HG02588 (cell line): ENCODE data around the gene ZNF24.
A peak's percentile ranks its signal among the peaks of the same experiment; 100 is the strongest.

Experiments
- ATAC-seq: cut with Tn5 transposase; IDR thresholded peaks from one replicate; pipeline ENCODE4 v1.9.1; 2021; ENCODE audit warnings: mild to moderate bottlenecking, moderate library complexity; ENCODE audit not compliant: unreplicated experiment

Gene ZNF24

DNA sequence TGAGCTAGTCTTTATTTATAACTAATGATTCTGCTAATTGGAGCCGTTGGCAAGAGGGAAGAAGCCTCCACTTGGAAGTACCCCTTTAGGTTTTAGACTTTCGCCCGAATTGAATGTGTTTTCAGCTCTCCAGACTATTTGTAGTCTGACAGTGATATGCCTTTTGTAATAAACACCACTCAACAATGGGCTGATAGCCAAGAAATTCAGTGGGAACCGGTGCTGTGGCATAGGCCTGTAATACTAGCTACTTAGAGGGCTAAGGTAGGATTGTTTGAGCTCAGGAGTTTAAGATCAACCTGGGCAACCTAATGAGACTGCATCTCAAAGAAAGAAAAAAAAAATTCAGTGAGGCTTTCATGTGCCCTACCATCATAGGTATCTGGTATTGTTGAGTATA is 40.6 kb downstream of the ZNF24 start:
- ATAC-seq, result no peak

DNA sequence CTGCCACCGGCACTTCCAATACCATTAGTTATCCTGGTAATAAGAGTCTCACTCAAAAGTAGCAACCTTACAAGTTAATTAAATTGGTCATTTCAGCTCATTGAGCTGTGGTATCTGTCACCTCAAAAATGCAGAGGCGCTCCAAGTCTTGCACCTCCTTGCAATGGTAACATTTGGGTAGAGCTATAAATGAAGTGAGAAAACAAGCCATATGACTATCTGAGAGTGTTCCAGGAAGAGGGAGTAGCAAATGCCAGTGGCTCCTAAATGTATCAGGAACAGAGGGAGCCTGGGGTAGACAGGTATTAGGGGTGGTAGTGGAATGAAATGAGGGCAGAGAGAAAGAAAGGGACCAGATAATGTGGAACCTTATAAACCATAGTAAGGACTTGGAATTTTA is 48.2 kb downstream of the ZNF24 start:
- no peak for ATAC-seq

DNA sequence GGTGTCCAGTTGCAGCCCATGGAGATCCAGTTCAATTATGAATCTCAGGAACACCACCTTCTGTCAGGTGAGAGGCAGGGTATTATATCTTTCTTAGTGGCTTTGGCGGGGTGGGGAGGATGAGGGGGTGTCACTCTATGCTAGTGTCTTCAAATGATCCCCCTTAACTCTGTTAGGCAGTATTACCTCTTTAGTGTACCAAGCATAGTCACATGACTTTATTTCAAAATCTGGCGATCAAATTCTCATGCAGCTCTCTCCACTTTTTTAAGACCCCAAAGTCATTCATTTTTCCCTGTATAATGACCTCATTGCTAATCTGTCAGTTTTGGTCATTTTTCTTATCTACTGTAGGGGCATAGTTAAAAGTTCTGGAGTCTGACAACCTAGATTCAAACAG is 53.1 kb downstream of the ZNF24 start:
- no peak for ATAC-seq

DNA sequence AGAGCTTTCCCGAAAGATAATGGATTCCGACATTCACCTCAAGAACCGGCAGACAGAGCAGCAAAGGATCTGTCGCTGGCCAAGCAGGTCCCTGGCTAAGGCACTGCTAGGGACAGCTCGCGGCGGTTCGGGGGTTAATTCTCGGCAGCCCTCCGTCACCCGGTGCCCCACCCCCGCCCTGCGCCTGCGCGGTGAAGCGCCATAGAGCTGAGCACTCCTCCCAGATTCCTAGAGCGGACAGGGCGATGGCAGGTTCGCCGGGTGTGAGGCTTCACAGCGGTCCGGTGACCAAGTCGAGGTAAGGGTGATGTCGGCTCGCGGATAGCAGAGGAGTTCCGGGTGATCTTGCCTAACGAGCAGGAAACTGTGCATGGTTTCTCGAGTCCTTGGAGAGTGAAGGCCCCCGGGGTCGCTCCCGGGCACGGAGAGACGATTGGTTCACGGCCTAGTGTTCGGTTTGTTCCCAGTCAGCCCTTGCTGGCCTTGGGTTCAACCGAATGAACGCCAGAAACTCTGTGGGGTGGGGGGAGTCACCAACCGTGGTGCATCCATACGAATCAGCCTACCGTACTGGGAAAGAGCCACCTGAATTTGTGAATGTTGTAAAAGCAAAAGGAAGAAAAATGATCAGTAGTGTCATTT is 54.0 kb downstream of the ZNF24 start, which contains the start of gene ZSCAN30:
TSS of gene ZSCAN30 (minus strand) at position 136 of the 642 bp plus-strand sequence. CDS start 25,877 bp downstream, outside the sequence.
- ATAC-seq, result peak; percentile 93

DNA sequence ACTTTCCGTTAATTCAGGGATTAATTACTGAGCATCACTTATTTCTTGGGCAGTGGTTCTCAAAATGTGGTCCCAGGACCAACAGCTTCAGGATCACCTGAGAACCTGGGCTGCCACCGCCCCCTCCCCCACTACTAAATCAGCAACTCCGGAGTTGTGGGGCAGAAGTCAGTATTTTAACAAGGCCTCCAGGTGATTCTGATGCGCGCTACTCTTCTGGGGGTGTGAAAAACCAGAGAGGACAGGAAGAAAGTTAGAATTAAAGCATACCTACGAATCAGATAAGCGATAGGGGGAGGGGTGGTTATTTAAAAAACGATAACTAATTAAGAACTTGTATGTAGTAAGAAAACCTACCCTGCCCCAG is 54.5 kb downstream of the ZNF24 start:
- ATAC-seq, result peak; percentile 30

DNA sequence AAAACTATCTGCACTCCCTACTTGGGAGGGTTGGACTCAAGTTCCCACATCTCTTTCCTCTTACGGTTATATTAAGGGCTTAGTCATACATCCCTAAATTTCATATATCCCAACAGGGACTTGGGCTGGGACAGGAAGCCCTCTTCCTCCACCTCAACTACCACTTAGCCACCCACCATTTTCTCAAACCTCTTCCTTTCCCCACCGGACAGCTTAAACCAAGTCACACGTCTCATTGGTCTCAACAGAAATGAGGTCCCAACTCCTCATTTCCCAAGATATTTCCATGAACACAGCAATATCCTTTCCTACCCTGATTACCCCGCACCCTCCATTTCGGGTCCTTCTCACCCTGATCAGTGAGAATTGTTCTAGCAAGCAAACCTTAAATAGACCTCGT is 54.9 kb downstream of the ZNF24 start:
- ATAC-seq, result no peak

DNA sequence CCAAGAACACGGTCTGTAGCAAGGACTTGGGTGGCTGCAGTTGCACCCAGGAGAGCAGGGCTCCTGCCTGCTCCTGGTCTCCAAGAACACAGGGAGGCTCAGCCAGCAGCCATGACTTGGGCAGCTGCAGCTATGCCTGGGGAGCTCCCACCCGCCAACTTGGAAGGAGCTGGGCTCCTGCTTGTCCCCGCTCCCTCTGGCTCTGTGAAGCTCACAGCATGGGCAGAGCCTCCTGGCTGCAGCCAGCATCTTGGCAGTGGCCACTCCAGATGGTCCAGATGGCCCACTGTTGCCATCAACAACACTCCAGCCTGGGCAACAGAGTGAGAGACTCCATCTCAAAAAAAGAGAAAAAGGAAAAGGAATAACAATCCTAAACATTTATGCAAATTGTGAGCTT is 59.4 kb downstream of the ZNF24 start:
- no peak for ATAC-seq

DNA sequence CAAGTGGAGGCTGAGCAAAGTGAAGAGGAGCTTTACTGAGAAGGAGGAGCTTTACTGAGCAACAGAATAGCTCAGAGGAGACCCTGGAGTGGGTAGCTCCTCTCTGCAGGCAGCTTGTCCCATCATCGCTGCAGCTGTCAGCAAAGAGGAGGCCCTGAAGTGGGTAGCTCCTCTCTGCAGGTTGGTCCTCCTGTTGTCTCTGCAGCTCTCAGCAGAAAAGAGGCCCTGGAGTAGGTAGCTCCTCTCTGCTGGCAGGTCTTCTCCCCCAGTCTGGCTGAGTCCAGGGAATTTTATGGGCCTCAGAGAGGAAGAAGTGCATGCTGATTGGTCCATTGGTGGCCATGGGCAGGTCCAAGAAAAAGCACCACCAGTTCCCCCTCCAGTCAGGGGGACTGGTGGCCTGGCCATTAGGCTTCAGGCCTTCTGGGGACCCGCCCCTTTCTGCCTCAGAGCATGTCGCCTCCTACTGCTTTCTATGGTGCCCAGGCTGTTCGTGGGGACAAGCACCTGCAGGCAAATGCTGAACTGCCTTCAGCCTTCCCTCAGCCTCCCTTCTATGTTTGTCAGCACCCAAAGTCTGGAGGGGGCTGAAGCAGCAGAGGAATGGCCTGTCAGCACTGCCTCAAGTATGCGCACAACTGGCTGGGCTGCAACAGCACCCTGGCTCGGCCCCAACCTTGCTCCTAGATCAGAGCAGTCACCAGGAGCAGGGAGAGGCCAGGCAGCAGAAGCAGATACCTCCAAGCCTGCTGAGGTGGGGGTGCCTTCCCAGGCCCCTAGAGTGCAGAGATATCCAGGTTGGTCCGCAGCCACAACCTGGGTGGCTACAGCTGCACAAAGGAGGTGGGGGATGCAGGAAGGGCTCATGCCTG is 60.1 kb downstream of the ZNF24 start:
- ATAC-seq, result no peak

DNA sequence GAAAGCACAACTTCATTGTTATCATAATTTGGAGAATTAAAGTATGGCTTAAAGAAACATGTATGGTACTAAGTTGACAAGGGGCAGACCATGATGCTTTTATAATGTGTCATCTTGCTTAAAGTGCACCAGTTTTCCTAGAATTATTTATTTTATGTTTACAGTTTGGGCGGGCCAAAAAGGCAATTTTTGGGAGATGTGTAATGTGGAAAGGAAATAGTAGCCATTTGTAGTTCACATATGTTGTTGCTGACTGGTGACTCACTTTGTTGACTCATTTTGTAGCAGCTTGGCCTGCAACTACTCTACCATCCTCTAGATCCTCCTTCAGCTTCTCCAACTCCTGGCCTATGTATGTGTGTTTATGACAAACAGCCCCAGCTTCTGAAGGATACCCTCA is 61.9 kb downstream of the ZNF24 start:
- no peak for ATAC-seq
